WTC11 (cell line): ENCODE results near the gene CRX. TPM values are rescaled to one million over a fixed set of nuclear protein-coding genes. Genes with fewer than 3 reads are reported as not detected.
A peak's percentile ranks its signal among the peaks of the same experiment; 100 is the strongest.

Source experiments
- ATAC-seq: fragments of 200-7000 bp; cut with Tn5 transposase; 2 replicates; pipeline ENCODE4 v1.10.0; 2021; ENCODE audit warnings: mild to moderate bottlenecking, moderate library complexity
- CTCF ChIA-PET: fragments of 300-600 bp; sonication (Branson Sonifier 250); formaldehyde crosslinking; loops from one replicate; lab custom pipeline; 2021; ENCODE audit warnings: antibody characterized with exemption; lab: Charles Lee
- POLR2A ChIA-PET: fragments of 350-600 bp; sonication (Branson Sonifier 250); formaldehyde crosslinking; loops from one replicate; lab custom pipeline; 2021; ENCODE audit warnings: antibody characterized with exemption; lab: Charles Lee
- DNase-seq: peaks from one replicate; pipeline ENCODE4 v3.0.0; 2021; ENCODE audit warnings: low spot score
- H3K27ac Mint-ChIP-seq: 2 replicates; pipeline ENCODE4 v1.8.0; 2021; ENCODE audit warnings: mixed read lengths
- H3K27me3 Mint-ChIP-seq: 2 replicates; pipeline ENCODE4 v1.8.0; 2021; ENCODE audit warnings: low read depth, mild to moderate bottlenecking, moderate library complexity, mixed read lengths
- H3K36me3 Mint-ChIP-seq: 2 replicates; pipeline ENCODE4 v1.8.0; 2021; ENCODE audit warnings: mixed read lengths
- H3K4me1 Mint-ChIP-seq: 2 replicates; pipeline ENCODE4 v1.8.0; 2022; ENCODE audit warnings: mixed read lengths
- H3K4me3 Mint-ChIP-seq: 2 replicates; pipeline ENCODE4 v1.8.0; 2021; ENCODE audit warnings: mild to moderate bottlenecking, moderate library complexity, mixed read lengths
- H3K9me3 Mint-ChIP-seq: 2 replicates; pipeline ENCODE4 v1.8.0; 2021; ENCODE audit warnings: mixed read lengths
- AR ChIP-seq: fragments of 250-450 bp; sonication (Bioruptor Pico); IDR thresholded peaks from 2 replicates; pipeline ENCODE4 v1.9.0; 2021; ENCODE audit warnings: mild to moderate bottlenecking
- ARID4B ChIP-seq: sonication (generic); formaldehyde crosslinking; IDR thresholded peaks from 2 replicates; pipeline ENCODE4 v1.8.0; 2023; ENCODE audit warnings: missing genetic modification reagents, mild to moderate bottlenecking, borderline replicate concordance
- CDX4 ChIP-seq: fragments of 250-450 bp; sonication (Bioruptor Pico); IDR thresholded peaks from 2 replicates; pipeline ENCODE4 v1.9.0; 2021; ENCODE audit warnings: moderate library complexity, mild to moderate bottlenecking, inconsistent platforms, borderline replicate concordance
- ERG ChIP-seq: fragments of 250-450 bp; sonication (Bioruptor Pico); IDR thresholded peaks from 2 replicates; pipeline ENCODE4 v1.8.0; 2021; ENCODE audit warnings: mild to moderate bottlenecking
- MXD4 ChIP-seq: fragments of 250-450 bp; sonication (Bioruptor Pico); IDR thresholded peaks from 2 replicates; pipeline ENCODE4 v1.8.0; 2021; ENCODE audit warnings: mild to moderate bottlenecking, moderate library complexity, borderline replicate concordance
- PRDM15 ChIP-seq: sonication (generic); formaldehyde crosslinking; IDR thresholded peaks from 2 replicates; pipeline ENCODE4 v1.8.0; 2022; ENCODE audit warnings: missing genetic modification reagents
- PREB ChIP-seq: sonication (generic); formaldehyde crosslinking; IDR thresholded peaks from 2 replicates; pipeline ENCODE4 v1.8.1; 2022; ENCODE audit warnings: mild to moderate bottlenecking, missing genetic modification reagents, moderate library complexity, borderline replicate concordance
- PRRX2 ChIP-seq: fragments of 250-450 bp; sonication (Bioruptor Pico); IDR thresholded peaks from 2 replicates; pipeline ENCODE4 v1.8.0; 2021; ENCODE audit warnings: mild to moderate bottlenecking
- RELA ChIP-seq: sonication (generic); formaldehyde crosslinking; IDR thresholded peaks from 2 replicates; pipeline ENCODE4 v1.8.1; 2022; ENCODE audit warnings: missing genetic modification reagents, mild to moderate bottlenecking, borderline replicate concordance
- SOX15 ChIP-seq: fragments of 250-450 bp; sonication (Bioruptor Pico); IDR thresholded peaks from 2 replicates; pipeline ENCODE4 v1.9.0; 2021; ENCODE audit warnings: mild to moderate bottlenecking
- USF1 ChIP-seq: sonication (generic); formaldehyde crosslinking; IDR thresholded peaks from 2 replicates; pipeline ENCODE4 v1.8.0; 2022; ENCODE audit warnings: mild to moderate bottlenecking, missing genetic modification reagents
- ZNF423 ChIP-seq: fragments of 250-450 bp; sonication (Bioruptor Pico); IDR thresholded peaks from 2 replicates; pipeline ENCODE4 v2.1.2; 2022; ENCODE audit warnings: mild to moderate bottlenecking, moderate library complexity
- ZNF425 ChIP-seq: fragments of 250-450 bp; sonication (Bioruptor Pico); conservative IDR thresholded peaks from 2 replicates; pipeline ENCODE4 v1.9.0; 2021; ENCODE audit warnings: mild to moderate bottlenecking
- ZSCAN18 ChIP-seq: fragments of 250-450 bp; sonication (Bioruptor Pico); IDR thresholded peaks from 2 replicates; pipeline ENCODE4 v2.1.2; 2022; ENCODE audit warnings: mild to moderate bottlenecking, moderate library complexity
- total RNA-seq: library from RNA; stranded (reverse); gene quantifications from 3 replicates; pipeline ENCODE4 v1.2.3, GENCODE V29; 2021

Gene CRX
- total RNA-seq, 1 experiment from 2014 or later = 0.17 TPM

- H3K36me3 Mint-ChIP-seq = no peaks in the 10 kb centered on the region
- H3K4me1 Mint-ChIP-seq = peaks cover 39% of the 10 kb centered on the region
- no peak for DNase-seq
- H3K4me3 Mint-ChIP-seq = no peak overlapping the region
- no peak overlapping the region for H3K27ac Mint-ChIP-seq
- H3K27me3 Mint-ChIP-seq = peaks cover 3% of the 10 kb centered on the region; the same call in 1 of the 2 replicates
- 0 out of 2 replicates have a peak, but pooled peaks have one; percentile 44 for TF ChIP-seq ZNF423 (CRISPR knock-in tag)
- TF ChIP-seq CDX4 (CRISPR knock-in tag) = no peak
- TF ChIP-seq PRRX2 (CRISPR knock-in tag) = no peak
- TF ChIP-seq USF1 = no peak
- TF ChIP-seq, all 79 proteins: peak for 1
- ChIA-PET POLR2A (interaction anchor here (1.4 kb wide), 1 partner anchor 25 kb away, joined by 4 read pairs; no protein-coding TSS in a partner anchor), CTCF (interaction anchor here (1.0 to 2.0 kb wide), 4 partner anchors 10 to 111 kb away, joined by 3 to 8 read pairs (median 4); partner anchors contain the start of gene EHD2)
- H3K9me3 Mint-ChIP-seq = no peaks in the 10 kb centered on the region
- ATAC-seq = peak; percentile 33
These were observed 2.7 kb downstream of the CRX start for GRCh38 chr19:47824396-47824795.

GRCh38 chr19:47826800-47827199 is 5.1 kb downstream of the CRX start:
- POLR2A ChIA-PET = no interaction called here
- no peaks in the 10 kb centered on the region for H3K36me3 Mint-ChIP-seq
- H3K27ac Mint-ChIP-seq = no peak overlapping the region
- CTCF ChIA-PET = interaction anchor here (0.6 to 4.2 kb wide), 9 partner anchors 11 to 114 kb away, joined by 3 to 28 read pairs (median 5); partner anchors contain the start of gene EHD2
- no peak overlapping the region for H3K4me3 Mint-ChIP-seq
- DNase-seq = no peak
- TF ChIP-seq ZNF425 (CRISPR knock-in tag) (no peak), MXD4 (CRISPR knock-in tag) (no peak), RELA (no peak), ARID4B (no peak), PREB (CRISPR knock-in tag) (no peak), SOX15 (CRISPR knock-in tag) (no peak), PRDM15 (CRISPR knock-in tag) (no peak), ZSCAN18 (CRISPR knock-in tag) (no peak), AR (CRISPR knock-in tag) (no peak), ERG (CRISPR knock-in tag) (no peak)
- peaks cover 17% of the 10 kb centered on the region for H3K4me1 Mint-ChIP-seq
- no peaks in the 10 kb centered on the region for H3K9me3 Mint-ChIP-seq
- ATAC-seq = no peak
- H3K27me3 Mint-ChIP-seq = peaks cover 3% of the 10 kb centered on the region; the same call in 1 of the 2 replicates
